Ovary (tissue), 3 donors: ENCODE measurements around the gene UQCR11.

Experiments used
- POLR2A ChIP-seq: fragments of 450-650 bp; IDR thresholded peaks from one replicate; pipeline ENCODE4 v1.6.1; 2017; ENCODE audit warnings: antibody characterized with exemption, mild to moderate bottlenecking, moderate library complexity
- TF ChIP-seq, protein P1 (sequence below), 3 donors: fragments of 450-650 bp in 2 of 3; fragments of 200-600 bp in 1 of 3; IDR thresholded peaks; one replicate each; pipeline versions ENCODE4 v1.5.1 to v1.8.0; 2016 to 2022; ENCODE audit warnings: antibody characterized with exemption in 3 of 3, mild to moderate bottlenecking in 1 of 3
- donor health status: DM: no; HTN: no; CAD: no.

DNA sequence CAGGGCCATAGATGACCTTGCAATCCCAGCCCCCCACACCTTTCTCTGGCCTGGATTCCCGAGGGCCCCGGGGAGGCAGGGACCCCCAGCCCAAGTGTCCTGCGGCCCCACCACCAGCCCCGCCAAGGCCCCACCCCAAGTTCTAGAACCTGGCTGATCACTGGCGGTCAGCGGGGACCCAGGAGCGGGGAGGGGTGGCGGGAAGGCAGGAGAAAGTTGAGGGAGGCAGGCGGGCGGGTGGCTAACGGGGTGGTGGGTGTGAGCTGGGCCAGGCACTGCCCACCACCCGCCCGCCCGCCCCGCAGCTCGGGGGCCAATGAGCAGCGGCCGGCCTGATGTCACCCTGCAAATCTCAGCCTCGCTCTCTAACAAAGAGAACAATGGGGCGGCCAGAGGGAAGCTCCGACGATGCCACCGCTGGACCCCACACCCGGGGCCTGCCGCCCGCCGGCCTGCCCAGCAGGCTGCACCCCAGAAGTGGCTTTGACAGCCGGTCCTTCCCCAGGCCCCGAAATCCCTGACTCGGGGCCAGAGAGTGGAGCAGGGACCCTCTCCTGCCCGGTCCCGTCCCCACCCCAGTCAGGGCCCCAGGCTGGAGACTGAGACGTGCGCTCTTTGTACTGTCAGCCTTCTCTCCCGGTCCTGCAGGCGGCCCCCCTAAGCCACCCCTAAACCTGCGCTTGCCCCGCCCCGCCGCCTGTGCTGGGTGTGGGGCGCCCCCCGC, 38.7 kb downstream of the UQCR11 start:
- TF ChIP-seq, protein P1, sequence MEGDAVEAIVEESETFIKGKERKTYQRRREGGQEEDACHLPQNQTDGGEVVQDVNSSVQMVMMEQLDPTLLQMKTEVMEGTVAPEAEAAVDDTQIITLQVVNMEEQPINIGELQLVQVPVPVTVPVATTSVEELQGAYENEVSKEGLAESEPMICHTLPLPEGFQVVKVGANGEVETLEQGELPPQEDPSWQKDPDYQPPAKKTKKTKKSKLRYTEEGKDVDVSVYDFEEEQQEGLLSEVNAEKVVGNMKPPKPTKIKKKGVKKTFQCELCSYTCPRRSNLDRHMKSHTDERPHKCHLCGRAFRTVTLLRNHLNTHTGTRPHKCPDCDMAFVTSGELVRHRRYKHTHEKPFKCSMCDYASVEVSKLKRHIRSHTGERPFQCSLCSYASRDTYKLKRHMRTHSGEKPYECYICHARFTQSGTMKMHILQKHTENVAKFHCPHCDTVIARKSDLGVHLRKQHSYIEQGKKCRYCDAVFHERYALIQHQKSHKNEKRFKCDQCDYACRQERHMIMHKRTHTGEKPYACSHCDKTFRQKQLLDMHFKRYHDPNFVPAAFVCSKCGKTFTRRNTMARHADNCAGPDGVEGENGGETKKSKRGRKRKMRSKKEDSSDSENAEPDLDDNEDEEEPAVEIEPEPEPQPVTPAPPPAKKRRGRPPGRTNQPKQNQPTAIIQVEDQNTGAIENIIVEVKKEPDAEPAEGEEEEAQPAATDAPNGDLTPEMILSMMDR (IDR thresholded peaks at IDR 0.05), result no peak
- peak; percentile 52 for TF ChIP-seq POLR2A
